Fibroblast of lung (primary cell): ENCODE measurements around the gene CCDC78.

Experiments
- EZH2 ChIP-seq: IDR thresholded peaks from 2 replicates; pipeline ENCODE4 v1.5.1; 2012; ENCODE audit warnings: low read length, control low read depth, mild to moderate bottlenecking; ENCODE audit errors: missing control alignments
- TF ChIP-seq, protein P1 (sequence below), 2 donors: IDR thresholded peaks in 1 of 2; conservative IDR thresholded peaks in 1 of 2; 1 replicate in 1 of 2; 2 replicates in 1 of 2; pipeline ENCODE4 v1.5.1; 2011 to 2012; ENCODE audit warnings: low read length in 2 of 2, control low read depth in 1 of 2, inconsistent platforms in 1 of 2, low read depth in 1 of 2, mild to moderate bottlenecking in 1 of 2

DNA sequence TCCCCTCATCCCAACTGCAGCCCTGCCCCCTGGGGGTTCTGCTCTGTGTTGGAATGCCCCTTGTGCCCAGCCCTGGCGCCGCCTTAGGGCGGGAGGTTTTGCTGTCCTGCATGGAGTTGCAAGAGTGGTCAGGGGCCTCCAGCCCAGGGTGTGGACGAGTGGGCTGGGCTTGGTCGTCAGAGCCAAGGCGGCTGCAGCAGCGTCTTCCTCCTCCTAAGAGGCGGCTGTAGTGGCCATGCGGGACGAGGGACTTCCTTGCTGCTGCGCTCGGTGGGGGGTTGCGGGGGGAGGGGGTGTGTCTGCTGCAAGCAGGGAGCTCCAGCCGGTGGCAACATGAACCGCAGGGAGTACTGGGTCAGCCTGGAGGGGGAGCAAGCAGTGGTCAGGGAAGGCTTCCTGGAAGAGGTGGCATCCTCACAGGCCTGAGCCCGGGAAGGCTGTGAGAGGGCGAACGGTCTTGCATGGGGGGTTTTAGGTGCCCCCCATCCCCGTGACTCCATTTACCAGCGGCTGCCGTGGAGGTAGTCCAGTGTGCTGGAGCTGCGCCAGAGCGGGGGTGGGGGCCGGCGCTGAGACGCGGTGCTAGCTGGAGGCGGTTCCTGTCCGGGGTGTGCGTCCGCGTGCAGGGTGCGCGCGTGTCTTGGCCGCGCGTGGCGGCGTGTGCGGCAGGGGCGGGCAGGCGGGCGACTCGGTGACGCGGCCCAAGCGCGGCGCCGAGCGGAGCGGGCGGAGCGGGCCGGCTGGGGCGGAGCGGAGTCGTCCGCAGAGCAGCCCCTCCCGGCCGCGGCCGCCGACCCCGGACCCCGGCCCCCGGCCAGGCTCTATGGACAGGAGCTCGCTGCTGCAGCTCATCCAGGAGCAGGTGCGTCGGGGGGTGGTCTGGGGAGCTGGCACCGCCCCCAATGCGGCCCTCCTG, 51.0 kb downstream of the CCDC78 start, which contains the start of gene RHBDL1:
- TF ChIP-seq, protein P1, sequence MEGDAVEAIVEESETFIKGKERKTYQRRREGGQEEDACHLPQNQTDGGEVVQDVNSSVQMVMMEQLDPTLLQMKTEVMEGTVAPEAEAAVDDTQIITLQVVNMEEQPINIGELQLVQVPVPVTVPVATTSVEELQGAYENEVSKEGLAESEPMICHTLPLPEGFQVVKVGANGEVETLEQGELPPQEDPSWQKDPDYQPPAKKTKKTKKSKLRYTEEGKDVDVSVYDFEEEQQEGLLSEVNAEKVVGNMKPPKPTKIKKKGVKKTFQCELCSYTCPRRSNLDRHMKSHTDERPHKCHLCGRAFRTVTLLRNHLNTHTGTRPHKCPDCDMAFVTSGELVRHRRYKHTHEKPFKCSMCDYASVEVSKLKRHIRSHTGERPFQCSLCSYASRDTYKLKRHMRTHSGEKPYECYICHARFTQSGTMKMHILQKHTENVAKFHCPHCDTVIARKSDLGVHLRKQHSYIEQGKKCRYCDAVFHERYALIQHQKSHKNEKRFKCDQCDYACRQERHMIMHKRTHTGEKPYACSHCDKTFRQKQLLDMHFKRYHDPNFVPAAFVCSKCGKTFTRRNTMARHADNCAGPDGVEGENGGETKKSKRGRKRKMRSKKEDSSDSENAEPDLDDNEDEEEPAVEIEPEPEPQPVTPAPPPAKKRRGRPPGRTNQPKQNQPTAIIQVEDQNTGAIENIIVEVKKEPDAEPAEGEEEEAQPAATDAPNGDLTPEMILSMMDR (conservative IDR thresholded peaks at IDR 0.05 in 1 of 2, IDR thresholded peaks at IDR 0.05 in 1 of 2; ENCODE audit: low read depth in 1 of 2, low read length in 2 of 2), result no peak
- TF ChIP-seq EZH2, result no peak
